ENCODE measurements around the gene ST7.

ST7 gene

DNA sequence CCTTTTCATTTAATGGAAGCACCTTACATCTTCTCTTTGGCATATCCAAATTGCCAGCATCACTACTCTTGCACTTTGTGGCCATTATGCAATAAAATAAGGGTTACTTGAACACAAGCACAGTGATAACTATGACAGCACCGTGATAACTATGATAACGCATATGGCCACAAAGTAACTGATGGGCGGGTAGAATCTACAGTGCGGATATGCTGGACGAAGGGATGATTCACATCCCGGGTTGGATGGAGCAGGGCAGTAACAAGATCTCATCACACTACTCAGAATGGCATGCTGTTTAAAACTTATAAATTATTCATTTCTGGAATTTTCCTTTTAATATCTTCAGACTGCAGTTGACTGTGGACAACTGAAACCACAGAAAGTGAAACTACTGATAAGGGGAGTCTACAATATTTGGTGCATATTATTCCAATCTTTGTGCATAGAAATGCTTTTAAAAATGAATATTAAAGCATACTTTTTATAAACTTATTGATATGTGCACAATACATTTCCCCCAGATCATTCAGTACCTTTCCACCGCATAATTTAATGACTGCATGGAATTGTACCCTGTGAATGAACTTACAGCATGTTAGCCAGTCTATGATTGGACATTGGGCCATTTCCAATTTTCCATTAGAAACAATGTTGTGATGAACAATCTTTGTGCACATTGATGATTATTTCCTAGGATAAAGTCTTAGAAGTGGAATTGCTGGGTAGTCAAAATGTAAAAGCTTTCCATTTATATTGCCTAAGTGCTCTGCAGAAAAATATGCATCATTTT, 233.1 kb downstream of the ST7 start:
- DNase-seq (ENCODE audit: low read depth in 4 of 4, low spot score in 1 of 4), result no peak

DNA sequence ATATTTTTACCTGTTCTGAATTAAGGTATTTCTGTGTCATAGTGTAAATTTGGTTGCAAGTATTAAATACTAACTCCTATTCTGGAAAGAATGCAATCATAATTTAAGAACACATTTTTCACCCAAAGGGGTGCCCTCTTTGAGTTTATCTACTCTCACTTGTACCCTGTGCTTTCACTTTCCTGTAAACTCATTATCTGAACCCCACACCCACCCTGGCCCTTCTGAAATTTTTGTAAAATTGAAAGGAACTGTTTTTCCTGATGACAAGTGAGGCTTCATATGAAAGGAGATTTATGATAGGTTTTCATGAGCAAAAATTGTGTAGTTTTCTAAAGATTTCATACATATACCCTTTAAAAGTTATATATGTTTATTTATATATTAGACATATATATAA, 235.1 kb downstream of the ST7 start:
- no peak for DNase-seq (ENCODE audit: low read depth in 4 of 4, low spot score in 1 of 4)

DNA sequence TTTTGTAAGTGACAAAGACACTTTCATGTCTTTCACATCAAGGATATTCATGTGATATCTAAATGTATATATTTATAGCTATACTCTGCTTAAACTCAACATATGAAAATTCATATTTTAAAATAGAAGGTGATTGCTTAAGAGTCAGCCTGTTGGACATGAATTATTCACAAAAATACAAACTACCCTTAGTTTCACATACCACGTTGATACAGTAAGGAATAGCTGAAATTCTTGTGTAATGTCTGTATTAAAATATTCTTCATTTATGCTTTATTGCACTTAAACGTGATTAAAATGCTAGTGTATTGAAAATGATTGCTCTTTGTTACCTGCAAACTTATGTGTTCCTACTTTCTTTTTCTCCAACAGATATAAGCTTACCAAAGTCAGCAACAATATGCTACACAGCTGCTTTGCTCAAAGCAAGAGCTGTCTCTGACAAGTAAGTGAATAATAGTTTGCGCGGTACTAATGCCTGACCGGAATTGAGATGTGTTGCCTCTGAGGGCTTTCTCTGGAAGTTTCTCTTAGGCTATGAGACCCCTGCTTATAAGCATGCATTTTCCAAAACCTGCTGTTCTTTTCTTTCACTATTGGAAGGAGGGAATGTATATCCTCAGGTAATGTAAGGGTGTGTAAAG, 235.8 kb downstream of the ST7 start:
- DNase-seq (ENCODE audit: low read depth in 4 of 4, low spot score in 1 of 4), result no peak

DNA sequence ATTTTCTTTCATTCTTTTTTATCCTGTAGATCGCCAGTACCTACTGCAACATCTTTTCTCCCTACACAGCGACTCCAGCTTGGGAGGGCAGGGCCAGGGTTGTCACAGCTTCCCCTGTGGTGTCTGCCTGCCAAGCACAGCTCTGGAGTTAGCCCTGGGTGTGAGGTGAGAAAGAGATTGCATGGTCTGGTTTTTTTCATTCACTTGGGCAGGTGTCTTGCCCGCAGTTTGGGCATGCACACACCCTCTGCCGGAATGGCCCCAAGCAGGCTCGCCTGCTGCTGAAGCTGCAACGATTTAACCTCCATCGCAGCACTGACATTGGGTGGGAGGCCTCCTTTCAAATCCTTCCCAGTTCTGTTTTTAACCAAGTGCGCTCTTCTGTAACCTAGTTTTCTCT, 236.8 kb downstream of the ST7 start:
- DNase-seq (ENCODE audit: low read depth in 4 of 4, low spot score in 1 of 4), result no peak

DNA sequence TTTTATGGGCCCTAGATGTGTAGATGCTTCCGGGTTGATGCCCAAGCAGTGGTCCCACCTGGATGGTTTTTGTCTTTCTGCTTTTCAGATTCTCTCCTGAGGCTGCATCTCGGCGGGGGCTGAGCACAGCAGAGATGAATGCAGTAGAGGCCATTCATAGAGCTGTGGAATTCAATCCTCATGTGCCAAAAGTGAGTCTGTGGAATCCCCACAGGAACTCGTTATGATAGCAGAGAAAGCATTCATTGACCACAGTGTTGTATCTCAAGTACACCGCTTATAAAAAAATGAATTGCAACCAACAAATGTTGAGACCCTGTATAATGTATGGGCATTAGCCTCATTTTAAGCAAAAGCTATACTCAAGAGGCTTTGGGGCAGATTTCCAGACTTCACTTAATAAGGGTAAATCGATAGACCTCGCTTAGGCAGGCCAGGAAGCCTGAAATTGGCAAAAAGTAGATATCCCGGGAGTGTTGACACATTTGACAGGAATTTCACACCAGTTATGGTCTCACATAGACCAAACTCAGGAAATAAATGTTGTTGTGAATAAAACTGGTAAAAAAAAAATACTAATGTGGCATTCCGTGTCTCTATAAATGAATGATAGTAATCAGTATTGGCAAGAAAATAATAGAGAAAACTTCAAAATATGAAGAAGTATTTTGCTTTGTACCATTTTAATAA, 237.6 kb downstream of the ST7 start:
- no peak for DNase-seq (ENCODE audit: low read depth in 4 of 4, low spot score in 1 of 4)

DNA sequence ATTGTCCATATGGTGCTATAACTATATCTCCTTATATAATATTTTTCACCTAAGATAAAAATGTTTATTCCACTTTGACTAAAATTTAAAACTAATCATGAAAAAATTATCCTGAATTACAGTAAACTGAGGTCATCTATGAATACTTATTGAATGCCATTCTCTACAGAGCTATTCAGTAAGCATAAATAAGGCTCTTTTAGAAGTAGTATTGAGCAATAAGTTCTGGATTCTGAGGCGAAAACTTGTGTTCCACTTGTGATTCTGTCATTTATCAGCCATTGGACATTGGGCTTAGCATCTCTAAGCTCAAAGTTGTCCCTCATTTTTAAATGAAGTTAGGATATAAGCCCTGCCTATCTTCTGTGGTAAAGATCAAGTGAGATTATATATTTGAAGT, 238.8 kb downstream of the ST7 start:
- DNase-seq (ENCODE audit: low read depth in 4 of 4, low spot score in 1 of 4), result no peak

DNA sequence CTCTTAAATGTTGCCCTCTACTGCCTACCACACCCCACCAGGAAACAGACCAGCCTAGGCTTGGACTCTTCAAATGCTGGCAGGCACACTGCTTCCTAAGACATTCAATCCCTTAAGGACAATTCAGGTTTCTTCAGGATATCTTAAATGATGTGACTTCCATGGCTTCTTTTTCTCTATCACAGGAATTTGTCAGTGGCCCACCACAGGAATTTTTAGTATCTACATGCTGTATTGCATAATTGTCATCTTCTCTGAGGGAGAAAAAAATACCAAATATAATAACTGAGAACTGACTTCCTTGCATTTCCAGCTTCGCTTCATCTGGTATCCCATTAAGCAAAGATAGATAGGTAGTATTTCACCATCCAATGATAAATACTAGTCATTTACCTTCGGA, 240.3 kb downstream of the ST7 start:
- no peak for DNase-seq (ENCODE audit: low read depth in 4 of 4, low spot score in 1 of 4)

DNA sequence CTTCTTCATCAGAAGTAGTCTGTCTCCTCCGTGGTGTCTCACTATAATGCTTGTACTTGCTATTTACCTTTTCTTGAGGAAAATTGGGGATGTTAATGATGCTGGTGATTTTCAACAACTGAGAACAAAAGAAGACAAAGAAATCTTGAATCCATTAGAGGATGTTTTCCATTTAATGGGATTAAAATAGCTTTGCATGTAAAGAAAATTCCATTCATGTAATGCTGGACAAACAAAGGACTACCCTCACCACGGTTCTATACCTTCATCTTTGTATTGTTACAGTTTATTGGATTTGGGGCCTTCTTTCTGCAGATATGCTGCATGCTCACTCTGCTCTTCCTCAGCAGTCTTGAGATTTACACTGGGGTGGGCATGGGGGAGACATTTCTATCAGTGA, 241.1 kb downstream of the ST7 start:
- no peak for DNase-seq (ENCODE audit: low read depth in 4 of 4, low spot score in 1 of 4)

DNA sequence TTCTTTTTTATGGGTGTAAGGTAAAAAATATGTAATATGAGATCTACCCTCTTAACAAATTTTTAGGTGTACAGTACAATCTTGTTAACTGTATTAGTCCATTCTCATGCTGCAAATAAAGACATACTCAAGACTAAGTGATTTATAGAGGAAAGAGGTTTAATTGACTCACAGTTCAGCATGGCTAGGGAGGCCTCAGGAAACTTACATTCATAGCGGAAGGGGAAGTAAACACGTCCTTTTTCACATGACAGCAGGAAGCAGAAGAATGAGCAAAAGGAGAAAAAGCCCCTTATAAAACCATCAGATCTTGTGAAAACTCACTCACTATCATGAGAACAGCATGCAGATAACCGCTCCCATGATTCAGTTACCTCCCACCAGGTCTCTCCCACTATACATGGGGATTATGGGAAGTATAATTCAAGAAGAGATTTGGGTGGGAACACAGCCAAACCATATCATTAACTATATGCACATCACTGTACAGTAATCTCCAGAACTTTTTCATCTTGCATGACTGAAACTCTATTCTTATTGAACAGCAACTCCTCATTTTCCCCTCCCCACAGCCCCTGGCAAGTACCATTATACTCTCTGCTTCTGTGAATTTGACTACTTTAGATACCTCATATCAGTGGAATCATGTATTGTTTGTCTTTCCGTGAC, 242.2 kb downstream of the ST7 start:
- DNase-seq (ENCODE audit: low read depth in 4 of 4, low spot score in 1 of 4), result no peak

DNA sequence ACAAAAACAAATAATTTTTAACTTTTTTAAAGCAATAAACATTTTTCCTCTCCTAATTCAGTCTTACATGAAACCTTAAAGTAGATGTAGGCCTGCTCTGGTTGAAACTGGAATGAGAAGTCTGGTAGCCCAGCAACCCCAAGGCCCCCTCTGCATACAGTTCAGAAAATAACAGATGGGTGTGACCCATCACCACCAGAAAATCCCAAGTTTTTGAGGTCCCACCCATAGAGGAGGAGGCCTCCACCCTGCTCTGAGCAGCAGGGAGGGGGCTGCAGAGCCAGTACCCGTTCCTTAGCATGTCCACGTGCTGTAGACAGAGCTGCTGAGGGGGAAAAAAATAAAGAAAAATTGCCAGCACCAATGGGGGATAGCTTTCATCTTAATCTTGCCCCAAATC, 246.8 kb downstream of the ST7 start:
- no peak for DNase-seq (ENCODE audit: low read depth in 4 of 4, low spot score in 1 of 4)

DNA sequence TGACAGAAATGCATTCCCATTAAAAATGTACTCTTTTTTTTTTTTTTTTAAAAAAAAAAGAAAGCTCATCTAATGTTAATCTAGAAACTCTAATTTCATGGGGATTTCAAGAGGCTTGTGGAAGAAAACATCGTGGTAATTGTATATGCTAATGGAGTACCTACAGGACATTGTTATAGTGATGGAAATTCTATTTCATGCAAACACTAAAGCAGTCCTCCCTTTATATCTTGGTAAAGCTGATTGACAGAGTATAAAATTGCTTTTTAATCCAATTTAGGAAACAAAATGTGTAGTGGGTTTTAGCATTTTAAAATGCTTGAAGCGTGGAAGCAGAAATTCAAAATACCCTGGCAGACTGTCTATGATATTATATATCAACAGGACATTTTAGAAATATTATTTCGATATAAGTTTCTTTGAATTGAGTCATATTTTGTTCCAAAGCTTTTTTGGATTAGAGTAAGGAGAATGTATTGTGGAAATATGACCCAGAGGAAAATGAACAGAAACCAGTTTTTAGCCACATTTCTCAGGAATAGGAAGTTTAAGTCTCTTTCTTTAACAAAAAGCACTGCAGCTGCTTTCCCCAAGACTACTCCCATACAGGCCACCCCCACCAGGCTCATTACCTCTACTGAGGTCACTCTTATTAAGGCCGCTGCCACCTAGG, 247.6 kb downstream of the ST7 start:
- no peak for DNase-seq (ENCODE audit: low read depth in 4 of 4, low spot score in 1 of 4)

DNA sequence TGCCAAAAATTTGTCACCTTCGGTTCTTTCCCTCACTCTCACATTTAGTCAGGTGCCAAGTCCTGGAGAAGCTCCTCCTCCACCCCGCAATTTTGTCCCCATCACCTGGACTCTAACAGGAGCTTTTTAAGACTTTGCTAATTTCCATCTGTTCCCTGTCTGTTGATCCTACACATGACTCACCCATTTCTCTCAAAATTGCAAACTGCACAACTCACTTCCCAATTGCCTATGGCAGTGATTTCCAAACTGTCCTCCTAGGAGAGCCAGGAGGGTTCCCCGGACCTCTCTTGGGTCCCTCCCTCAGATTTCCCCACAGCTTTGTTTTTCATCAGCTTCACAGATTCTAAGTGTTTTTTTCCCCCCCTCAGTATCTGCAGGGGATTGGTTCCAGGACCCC, 249.2 kb downstream of the ST7 start:
- no peak for DNase-seq (ENCODE audit: low read depth in 4 of 4, low spot score in 1 of 4)

DNA sequence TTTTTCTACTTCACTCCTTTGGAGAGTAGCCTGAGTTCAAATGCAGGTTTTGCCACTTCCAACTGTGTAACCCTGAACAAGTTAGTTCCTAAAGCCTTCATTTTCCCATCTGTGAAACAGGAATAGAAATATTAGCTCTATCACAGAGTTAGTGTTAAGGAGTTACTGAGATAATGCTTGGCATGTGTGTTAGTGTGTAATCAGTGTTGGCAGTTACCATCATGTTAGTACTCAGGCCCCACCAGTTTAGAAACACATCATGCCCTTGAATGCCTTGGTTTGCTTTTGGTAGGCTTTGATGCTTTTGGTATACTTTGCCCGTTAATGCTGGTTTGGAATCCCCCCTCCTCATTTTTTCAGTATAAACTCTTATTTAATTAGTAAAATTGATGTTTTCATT, 249.9 kb downstream of the ST7 start:
- no peak for DNase-seq (ENCODE audit: low read depth in 4 of 4, low spot score in 1 of 4)

DNA sequence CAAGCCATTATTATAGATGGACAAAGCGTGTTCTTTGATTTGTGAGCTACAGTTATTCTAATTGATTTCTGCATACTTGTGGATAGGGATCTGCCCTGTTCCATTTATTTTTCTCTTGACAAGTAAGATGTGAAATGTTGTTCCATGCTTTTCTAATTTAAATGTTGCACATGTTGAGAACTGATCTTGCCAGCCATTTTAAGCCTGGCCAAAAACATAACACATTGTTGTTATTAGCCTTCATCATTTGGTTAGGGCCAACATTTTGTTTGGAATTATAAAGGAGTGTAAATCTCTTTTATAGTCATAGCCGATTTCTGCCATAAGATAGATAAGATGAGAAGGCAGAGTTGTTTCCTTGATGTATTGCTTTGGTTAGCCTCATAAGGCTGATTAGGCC, 252.6 kb downstream of the ST7 start:
- no peak for DNase-seq (ENCODE audit: low read depth in 4 of 4, low spot score in 1 of 4)

DNA sequence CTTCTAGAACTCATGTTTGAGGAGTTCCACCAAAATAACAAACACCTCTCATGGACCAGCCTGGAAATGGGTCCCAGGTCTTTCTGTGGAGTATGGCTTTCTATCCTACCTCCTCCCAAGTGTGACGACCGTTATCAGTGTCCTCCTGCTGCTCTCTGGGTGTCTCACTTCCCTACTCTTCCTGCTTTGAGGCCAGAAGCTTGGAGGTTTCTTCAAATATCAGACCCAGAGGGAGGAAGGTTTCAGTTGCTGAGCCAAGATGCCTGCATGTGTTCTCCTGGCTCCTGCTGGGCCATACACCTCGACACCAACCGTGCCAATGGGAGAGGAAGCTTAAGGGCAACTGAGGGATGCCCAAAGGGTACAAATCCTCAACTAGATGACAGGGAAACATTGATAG, 255.0 kb downstream of the ST7 start:
- no peak for DNase-seq (ENCODE audit: low read depth in 4 of 4, low spot score in 1 of 4)

DNA sequence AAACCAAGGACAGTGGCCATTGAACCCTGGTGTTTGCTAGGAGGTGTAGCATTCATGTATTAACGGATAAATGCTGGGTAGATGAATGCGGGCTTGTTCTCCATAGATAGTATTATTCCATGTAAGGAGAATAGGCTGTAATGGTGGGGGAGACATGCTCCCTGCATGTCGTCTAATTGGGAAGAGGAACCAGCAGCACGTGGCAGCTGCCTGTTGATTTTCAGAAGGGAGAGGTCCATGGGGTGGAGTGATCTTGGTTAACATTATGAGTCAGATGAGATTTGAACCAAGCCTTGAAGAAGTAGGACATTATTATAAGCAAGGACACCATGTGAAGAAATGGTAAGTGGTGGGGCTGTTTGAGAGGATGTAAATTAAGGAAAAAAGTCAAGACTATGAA, 257.1 kb downstream of the ST7 start:
- no peak for DNase-seq (ENCODE audit: low read depth in 4 of 4, low spot score in 1 of 4)

DNA sequence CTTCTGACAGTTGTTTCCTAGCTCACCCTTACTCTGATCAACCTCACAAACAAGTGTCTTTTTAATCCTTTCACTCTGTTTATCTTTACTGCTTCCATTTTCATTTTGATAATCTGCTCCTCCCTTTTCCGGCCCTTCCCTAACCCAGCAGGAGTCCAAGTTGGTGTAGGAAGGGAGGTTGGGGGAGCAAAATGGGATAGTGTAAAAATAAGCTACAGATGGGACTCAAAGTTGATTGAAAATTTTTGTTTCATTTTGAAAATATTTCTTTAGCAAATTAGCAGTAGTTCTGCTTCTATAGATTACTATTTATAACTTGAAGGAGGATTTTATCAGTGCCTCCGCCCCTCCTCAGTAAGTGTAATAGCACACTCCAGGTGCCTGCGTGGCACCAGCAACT, 257.6 kb downstream of the ST7 start:
- no peak for DNase-seq (ENCODE audit: low read depth in 4 of 4, low spot score in 1 of 4)

DNA sequence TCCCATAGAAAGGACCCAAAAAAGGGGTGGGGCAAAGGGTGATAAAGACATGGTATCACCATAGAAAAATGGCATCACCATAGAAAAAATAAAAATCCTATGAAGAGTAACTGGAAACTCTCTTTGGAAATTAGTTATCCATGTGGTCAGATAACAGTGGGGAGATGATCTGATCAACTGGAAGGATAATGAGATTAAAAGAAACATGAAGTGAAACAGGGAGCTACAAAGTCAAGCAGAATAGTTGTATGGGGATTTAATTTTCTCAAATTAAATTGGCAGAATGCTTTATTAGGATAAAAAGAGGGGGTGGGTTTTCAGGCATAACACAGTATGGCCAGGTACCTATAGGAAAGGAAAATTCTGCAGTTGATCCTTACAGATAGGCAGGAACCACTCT, 258.3 kb downstream of the ST7 start:
- no peak for DNase-seq (ENCODE audit: low read depth in 4 of 4, low spot score in 1 of 4)

DNA sequence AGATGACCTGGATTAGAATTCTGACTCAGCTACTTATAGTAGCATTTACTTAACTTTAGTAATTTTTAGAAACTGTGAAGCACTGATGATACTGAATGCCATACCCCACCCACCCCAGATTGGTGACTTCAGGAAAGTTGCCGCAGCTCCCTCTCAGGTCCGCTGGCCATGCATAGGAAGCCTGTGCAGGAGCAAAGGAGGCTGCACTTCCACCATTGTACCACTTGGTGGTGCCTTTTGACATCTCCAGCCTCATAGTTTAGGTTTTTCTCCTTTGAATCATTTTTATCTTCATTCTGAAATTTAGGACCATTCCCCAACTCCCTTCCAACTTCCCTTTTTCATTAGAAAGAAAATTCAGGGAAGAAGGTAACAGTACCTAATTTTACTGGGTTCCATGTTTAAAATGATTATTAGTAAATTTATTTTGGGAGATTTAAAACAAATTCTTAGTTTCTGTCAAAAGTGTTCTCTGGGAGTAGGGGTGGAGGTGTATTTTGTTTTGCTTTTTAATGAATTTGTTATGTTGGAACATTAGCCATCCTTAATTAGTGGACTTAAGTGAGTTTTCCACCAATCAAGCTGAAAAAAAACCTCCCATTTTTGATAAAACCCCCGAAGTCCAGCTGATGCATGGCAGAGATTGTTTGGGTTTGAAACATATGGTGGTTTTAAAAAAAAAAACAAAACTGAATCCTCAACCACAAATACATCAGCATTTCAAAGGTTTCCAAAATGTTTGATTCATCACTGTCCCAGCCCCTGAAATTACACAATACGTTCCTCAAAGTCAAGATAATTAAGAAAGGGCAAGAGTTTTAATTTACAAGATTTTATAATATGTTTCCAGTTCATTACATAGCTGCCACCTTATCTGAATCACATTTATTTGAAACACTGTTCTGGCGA, 259.9 kb downstream of the ST7 start:
- DNase-seq (ENCODE audit: low read depth in 4 of 4, low spot score in 1 of 4), result peak in 2 of 4 experiments; percentile 15 to 24

DNA sequence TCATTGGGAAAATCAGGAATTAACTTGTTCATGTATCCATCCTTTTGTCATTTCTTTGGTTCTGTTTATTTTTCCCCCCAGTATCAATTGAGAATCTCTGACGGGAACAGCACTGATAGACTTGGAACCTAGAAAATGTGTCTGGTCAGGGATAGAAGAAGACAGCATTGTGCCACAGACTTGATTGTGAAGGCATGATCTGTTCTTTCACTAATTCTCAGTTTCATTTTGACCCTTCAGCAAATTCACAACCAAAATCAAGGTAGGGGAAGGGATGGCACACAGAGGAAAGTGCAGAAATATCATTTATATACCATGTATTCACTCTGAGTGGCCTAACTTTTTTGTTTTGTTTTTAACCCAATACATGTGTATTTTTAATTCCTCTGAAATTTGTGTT, 262.7 kb downstream of the ST7 start:
- DNase-seq (ENCODE audit: low read depth in 4 of 4, low spot score in 1 of 4), result no peak
